IMR-90 (cell line): ENCODE data around the gene FNTB. TPM values are rescaled to one million over a fixed set of nuclear protein-coding genes. Genes with fewer than 3 reads are reported as not detected.

ENCODE experiments used
- ATAC-seq: fragments of 200-7000 bp; cut with Tn5 transposase; 2 replicates; pipeline ENCODE4 v1.9.1; 2020; ENCODE audit warnings: low read depth, mild to moderate bottlenecking, moderate library complexity
- BruUV-seq: library from RNA; stranded (reverse); fragments of 400-500 nt; replicated peaks from 2 replicates; lab custom pipeline; 2021; lab: Mats Ljungman, UMichigan
- CTCF ChIA-PET: fragments of 300-600 bp; formaldehyde crosslinking; extraction: SDS; loops from one replicate; lab custom pipeline; 2021; ENCODE audit warnings: antibody characterized with exemption; lab: Yijun Ruan, JAX
- POLR2A ChIA-PET: fragments of 300-600 bp; sonication (Branson Sonifier 250); formaldehyde crosslinking; loops from one replicate; lab custom pipeline; 2022; ENCODE audit warnings: antibody characterized with exemption; ENCODE audit not compliant: unreplicated experiment; lab: Charles Lee
- DNase-seq: peaks from one replicate; pipeline ENCODE4 v3.0.0; 2013
- H2AFZ ChIP-seq: replicated peaks from 2 replicates; pipeline ENCODE3; 2013; ENCODE audit warnings: low read length, mild to moderate bottlenecking; ENCODE audit not compliant: poor library complexity
- H2AK5ac ChIP-seq: 2 replicates; pipeline ENCODE4 v1.6.1; 2013; ENCODE audit warnings: low read depth, low read length, inconsistent platforms
- H2AK9ac ChIP-seq: replicated peaks from 2 replicates; pipeline ENCODE3; 2013; ENCODE audit warnings: mild to moderate bottlenecking, low read depth, low read length, moderate library complexity; ENCODE audit not compliant: poor library complexity
- H2BK120ac ChIP-seq: 2 replicates; pipeline ENCODE4 v1.6.1; 2013; ENCODE audit warnings: low read depth, low read length, inconsistent platforms
- H2BK15ac ChIP-seq: 3 replicates; pipeline ENCODE4 v1.6.1; 2013; ENCODE audit warnings: low read depth, low read length, inconsistent platforms
- H2BK20ac ChIP-seq: 2 replicates; pipeline ENCODE4 v1.6.1; 2013; ENCODE audit warnings: low read depth, mild to moderate bottlenecking, inconsistent platforms, low read length, moderate library complexity
- H2BK5ac ChIP-seq: 2 replicates; pipeline ENCODE4 v1.6.1; 2013; ENCODE audit warnings: mild to moderate bottlenecking, low read depth, low read length, inconsistent platforms; ENCODE audit not compliant: poor library complexity, severe bottlenecking
- H3K14ac ChIP-seq: replicated peaks from 2 replicates; pipeline ENCODE4 v1.6.1; 2013; ENCODE audit warnings: low read depth, low read length, inconsistent platforms
- H3K18ac ChIP-seq: 2 replicates; pipeline ENCODE4 v1.6.1; 2013; ENCODE audit warnings: low read depth, low read length, control low read depth
- H3K23ac ChIP-seq: 2 replicates; pipeline ENCODE4 v1.6.1; 2013; ENCODE audit warnings: low read depth, low read length, inconsistent platforms
- H3K27ac ChIP-seq: 2 replicates; pipeline ENCODE4 v1.5.1; 2013; ENCODE audit warnings: mild to moderate bottlenecking, control low read depth, low read length; ENCODE audit not compliant: insufficient read depth
- H3K27me3 ChIP-seq: 2 replicates; pipeline ENCODE4 v1.6.1; 2013; ENCODE audit warnings: low read length; ENCODE audit not compliant: control insufficient read depth, insufficient read depth
- H3K36me3 ChIP-seq: 2 replicates; pipeline ENCODE4 v1.6.1; 2013; ENCODE audit warnings: low read length, mixed read lengths; ENCODE audit not compliant: control insufficient read depth, insufficient read depth
- H3K4ac ChIP-seq: 2 replicates; pipeline ENCODE4 v1.6.1; 2013; ENCODE audit warnings: low read depth, low read length, inconsistent platforms
- H3K4me1 ChIP-seq: 2 replicates; pipeline ENCODE4 v1.6.1; 2013; ENCODE audit warnings: low read length, mixed read lengths; ENCODE audit not compliant: control insufficient read depth, insufficient read depth
- H3K4me2 ChIP-seq: 2 replicates; pipeline ENCODE4 v1.6.1; 2013; ENCODE audit warnings: low read depth, mild to moderate bottlenecking, control low read depth, low read length, moderate library complexity
- H3K4me3 ChIP-seq: 2 replicates; pipeline ENCODE4 v1.5.1; 2013; ENCODE audit warnings: low read depth, mild to moderate bottlenecking, control low read depth, low read length, moderate library complexity; ENCODE audit not compliant: insufficient read depth
- H3K56ac ChIP-seq: 2 replicates; pipeline ENCODE4 v1.6.1; 2013; ENCODE audit warnings: low read length, inconsistent platforms; ENCODE audit not compliant: insufficient read depth; ENCODE audit errors: extremely low read depth
- H3K79me1 ChIP-seq, 2 experiments: 2 replicates each; pipeline ENCODE4 v1.6.1; 2013; ENCODE audit warnings: low read length in 2 of 2, inconsistent platforms in 1 of 2, low read depth in 1 of 2
- H3K9ac ChIP-seq: 2 replicates; pipeline ENCODE4 v1.6.1; 2013; ENCODE audit warnings: low read depth, low read length, control low read depth
- H3K9me1 ChIP-seq: 2 replicates; pipeline ENCODE4 v1.6.1; 2013; ENCODE audit warnings: low read length, inconsistent platforms; ENCODE audit not compliant: insufficient read depth
- H3K9me3 ChIP-seq: 2 replicates; pipeline ENCODE4 v1.6.1; 2013; ENCODE audit warnings: low read length; ENCODE audit not compliant: control insufficient read depth, insufficient read depth
- H4K20me1 ChIP-seq: 2 replicates; pipeline ENCODE4 v1.6.1; 2013; ENCODE audit warnings: low read length, inconsistent platforms; ENCODE audit not compliant: insufficient read depth
- H4K5ac ChIP-seq: 2 replicates; pipeline ENCODE4 v1.6.1; 2013; ENCODE audit warnings: mild to moderate bottlenecking, low read depth, low read length, control low read depth
- H4K8ac ChIP-seq, 2 experiments: 2 replicates each; pipeline ENCODE4 v1.6.1; 2013; ENCODE audit warnings: low read depth in 2 of 2, low read length in 2 of 2, control low read depth in 1 of 2, inconsistent platforms in 1 of 2
- H4K91ac ChIP-seq: 2 replicates; pipeline ENCODE4 v1.6.1; 2013; ENCODE audit warnings: low read depth, low read length, inconsistent platforms; ENCODE audit not compliant: insufficient read depth
- BHLHE40 ChIP-seq: fragments of 150-350 bp; IDR thresholded peaks from 2 replicates; pipeline ENCODE4 v1.6.1; 2016; ENCODE audit warnings: mild to moderate bottlenecking, low read depth, low read length
- CEBPB ChIP-seq: IDR thresholded peaks from 2 replicates; pipeline ENCODE4 v1.6.1; 2012; ENCODE audit warnings: low read depth, low read length, improper control_type of control experiment
- CHD1 ChIP-seq: IDR thresholded peaks from 2 replicates; pipeline ENCODE4 v1.6.1; 2012; ENCODE audit warnings: low read depth, low read length, improper control_type of control experiment
- CTCF ChIP-seq: conservative IDR thresholded peaks from 2 replicates; pipeline ENCODE4 v1.5.1; 2012; ENCODE audit warnings: mild to moderate bottlenecking, low read depth, low read length, improper control_type of control experiment
- ELK1 ChIP-seq: fragments of 150-350 bp; IDR thresholded peaks from 2 replicates; pipeline ENCODE4 v1.6.1; 2016; ENCODE audit warnings: low read depth, mild to moderate bottlenecking, low read length, moderate library complexity, borderline replicate concordance
- FOS ChIP-seq: fragments of 150-350 bp; IDR thresholded peaks from 2 replicates; pipeline ENCODE4 v1.6.1; 2016; ENCODE audit warnings: low read depth, low read length
- MAFK ChIP-seq: IDR thresholded peaks from 2 replicates; pipeline ENCODE4 v1.6.1; 2012; ENCODE audit warnings: low read depth, low read length, improper control_type of control experiment
- MAZ ChIP-seq: IDR thresholded peaks from 2 replicates; pipeline ENCODE4 v1.6.1; 2012; ENCODE audit warnings: low read depth, mild to moderate bottlenecking, low read length, improper control_type of control experiment, moderate library complexity, borderline replicate concordance
- MXI1 ChIP-seq: IDR thresholded peaks from 2 replicates; pipeline ENCODE4 v1.6.1; 2012; ENCODE audit warnings: low read depth, mild to moderate bottlenecking, low read length, moderate library complexity, borderline replicate concordance
- NFE2L2 ChIP-seq: fragments of 150-350 bp; IDR thresholded peaks from 2 replicates; pipeline ENCODE4 v1.6.1; 2016; ENCODE audit warnings: low read depth, mild to moderate bottlenecking, low read length
- POLR2A ChIP-seq: IDR thresholded peaks from 2 replicates; pipeline ENCODE4 v1.6.1; 2012; ENCODE audit warnings: mild to moderate bottlenecking, low read depth, low read length
- RAD21 ChIP-seq: IDR thresholded peaks from 2 replicates; pipeline ENCODE4 v1.6.1; 2012; ENCODE audit warnings: low read length, improper control_type of control experiment
- RCOR1 ChIP-seq: IDR thresholded peaks from 2 replicates; pipeline ENCODE4 v1.6.1; 2012; ENCODE audit warnings: mild to moderate bottlenecking, low read length, improper control_type of control experiment; ENCODE audit not compliant: insufficient replicate concordance
- RFX5 ChIP-seq: IDR thresholded peaks from 2 replicates; pipeline ENCODE4 v1.8.0; 2012; ENCODE audit warnings: low read depth, mild to moderate bottlenecking, low read length, moderate library complexity
- SMC3 ChIP-seq: fragments of 150-350 bp; IDR thresholded peaks from 2 replicates; pipeline ENCODE4 v1.6.1; 2016; ENCODE audit warnings: low read depth, mild to moderate bottlenecking, antibody characterized with exemption, low read length, moderate library complexity
- USF2 ChIP-seq: fragments of 150-350 bp; IDR thresholded peaks from 2 replicates; pipeline ENCODE4 v1.6.1; 2017; ENCODE audit warnings: mild to moderate bottlenecking, antibody characterized with exemption, low read length, low read depth
- WGBS, 2 experiments: methylation state at CpG; one replicate each; pipeline versions ENCODE4 v1.1.5 to v1.1.7; 2013; ENCODE audit warnings: missing lambda C conversion rate in 2 of 2; ENCODE audit not compliant: insufficient read length in 1 of 2; ENCODE audit errors: extremely low coverage in 2 of 2; 5-methylcytosine and 5-hydroxymethylcytosine counted together
- dilution Hi-C: fragments of 300-500 bp; cut with HindIII; formaldehyde crosslinking; loops from one replicate; pipeline ENCODE4 v1.14.3; 2018; ENCODE audit warnings: low sequenced_read_pairs; ENCODE audit not compliant: unreplicated experiment
- in situ Hi-C: fragments of 300-500 bp; cut with MboI; formaldehyde crosslinking; loops from 3 replicates; pipeline ENCODE4 v1.14.3; 2019; ENCODE audit warnings: low sequenced_read_pairs, inconsistent platforms, mixed read lengths
- intact Hi-C: fragments of 100-400 bp; cut with micrococcal nuclease; formaldehyde crosslinking; loops from 2 replicates; pipeline ENCODE4 v1.10.0; 2022
- polyA plus RNA-seq, 3 experiments: library from polyadenylated mRNA; depleted of rRNA; stranded (reverse); fragments of >200 nt; gene quantifications; 2 replicates each; pipeline ENCODE4 v1.2.3, GENCODE V29; 2012; ENCODE audit warnings: low replicate concordance in 1 of 3
- total RNA-seq: library from RNA; depleted of rRNA; stranded (reverse); fragments of >200 nt; gene quantifications from 2 replicates; pipeline ENCODE4 v1.2.3, GENCODE V29; 2012

Gene FNTB
- total and polyA plus RNA-seq, 2 of the 4 experiments (the other 2 are of a cell fraction), result 9.9 to 18.5 TPM

DNA sequence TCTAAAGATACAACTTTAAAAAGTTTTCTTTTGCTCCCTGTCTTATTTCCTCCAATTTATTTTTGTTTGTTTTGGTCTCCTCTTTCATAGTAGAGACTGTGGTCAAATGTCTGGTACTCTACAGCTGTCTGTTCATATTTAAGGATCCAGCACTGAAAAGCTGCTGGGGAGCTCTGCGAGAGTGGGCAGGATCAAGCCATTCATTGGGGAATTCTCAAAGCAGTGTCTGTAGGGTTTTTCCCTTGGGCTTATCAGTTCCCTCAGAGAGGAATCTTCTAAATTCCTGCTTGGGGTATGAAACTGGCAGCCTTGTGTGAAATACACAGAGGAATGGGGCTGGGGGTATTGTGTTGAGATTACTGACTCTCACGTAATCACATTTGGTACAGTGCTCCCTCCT, 52.3 kb downstream of the FNTB start:
- Histone ChIP-seq H2BK20ac (no peak overlapping the region), H2AK5ac (no peak overlapping the region), H4K91ac (no peak overlapping the region), H2BK5ac (no peak overlapping the region), H3K27me3 (no peaks in the 10 kb centered on the region), H2BK15ac (no peak overlapping the region), H3K4ac (no peak overlapping the region), H3K4me1 (no peaks in the 10 kb centered on the region), H3K4me2 (no peak overlapping the region), H3K79me1 (no peaks in the 10 kb centered on the region), H3K23ac (no peak overlapping the region), H3K4me3 (no peak overlapping the region), H4K20me1 (no peaks in the 10 kb centered on the region), H4K5ac (no peak overlapping the region), H4K8ac (no peak overlapping the region), H3K56ac (no peak overlapping the region), H3K27ac (no peak overlapping the region), H2AFZ (no peak overlapping the region), H3K9me1 (peaks cover 5% of the 10 kb centered on the region; the same call in 1 of the 2 replicates), H2AK9ac (no peak overlapping the region), H3K9me3 (no peaks in the 10 kb centered on the region), H3K18ac (no peak overlapping the region), H3K9ac (no peak overlapping the region), H2BK120ac (no peak overlapping the region), H3K14ac (no peak overlapping the region), H3K36me3 (peaks cover 16% of the 10 kb centered on the region)
- DNase-seq, result no peak
- dilution Hi-C loops (no loop called here), intact Hi-C loops (no loop called here), in situ Hi-C loops (no loop called here)
- no peak for ATAC-seq
- TF ChIP-seq CTCF (no peak), RAD21 (no peak), RFX5 (no peak), MAZ (no peak), MXI1 (no peak), POLR2A (no peak), CHD1 (no peak), MAFK (no peak), USF2 (no peak), BHLHE40 (no peak), FOS (no peak), NFE2L2 (no peak), CEBPB (no peak), RCOR1 (no peak), ELK1 (no peak), SMC3 (no peak)
- no CpG with 5 or more reads among the region's 2 CpGs for WGBS, 2 experiments
- no TSS peak for BruUV-seq
- ChIA-PET POLR2A (no interaction called here), CTCF (no interaction called here)
